HepG2 (cell line): Measurements from ENCODE around the gene BBLN. TPM values are rescaled to one million over a fixed set of nuclear protein-coding genes. Genes with fewer than 3 reads are reported as not detected.

ENCODE experiments used
- DNMT1 ChIP-seq: sonication (generic); formaldehyde crosslinking; IDR thresholded peaks from 2 replicates; pipeline ENCODE4 v1.5.1; 2020; ENCODE audit warnings: mild to moderate bottlenecking, missing genetic modification reagents
- KLF15 ChIP-seq: sonication (generic); formaldehyde crosslinking; IDR thresholded peaks from 2 replicates; pipeline ENCODE4 v1.8.1; 2023; ENCODE audit warnings: borderline replicate concordance, mild to moderate bottlenecking, inconsistent platforms, missing genetic modification reagents, mixed read lengths
- MLXIP ChIP-seq: sonication (generic); formaldehyde crosslinking; IDR thresholded peaks from 2 replicates; pipeline ENCODE4 v1.9.0; 2021; ENCODE audit warnings: missing genetic modification reagents, borderline replicate concordance
- PRMT3 ChIP-seq: sonication (generic); formaldehyde crosslinking; IDR thresholded peaks from 2 replicates; pipeline ENCODE4 v1.8.1; 2022; ENCODE audit warnings: low read depth, mild to moderate bottlenecking, moderate library complexity, missing genetic modification reagents, borderline replicate concordance
- RFXAP ChIP-seq: sonication (generic); formaldehyde crosslinking; IDR thresholded peaks from 2 replicates; pipeline ENCODE4 v1.4.0; 2020; ENCODE audit warnings: missing genetic modification reagents, borderline replicate concordance
- ZKSCAN1 ChIP-seq: fragments of 150-350 bp; IDR thresholded peaks from 2 replicates; pipeline ENCODE4 v1.6.1; 2014; ENCODE audit warnings: low read length
- ZNF670 ChIP-seq: sonication (generic); formaldehyde crosslinking; IDR thresholded peaks from 2 replicates; pipeline ENCODE4 v1.8.0; 2022; ENCODE audit warnings: mild to moderate bottlenecking, missing genetic modification reagents, borderline replicate concordance
- ZNF746 ChIP-seq: sonication (generic); formaldehyde crosslinking; IDR thresholded peaks from 2 replicates; pipeline ENCODE4 v1.8.0; 2022; ENCODE audit warnings: mild to moderate bottlenecking, missing genetic modification reagents
- ZNF749 ChIP-seq: sonication (generic); formaldehyde crosslinking; IDR thresholded peaks from 2 replicates; pipeline ENCODE4 v1.8.0; 2022; ENCODE audit warnings: mild to moderate bottlenecking, missing genetic modification reagents, moderate library complexity, borderline replicate concordance
- polyA plus RNA-seq, 8 experiments: library from polyadenylated mRNA; depleted of rRNA in 3 of 8; stranded (reverse) in 7 of 8; unstranded in 1 of 8; fragments of >200 nt; fragmentation: Illumina TruSeq in 4 of 8; extraction: Trizol in 4 of 8; gene quantifications; 2 replicates each; pipeline versions ENCODE4 v1.2.1 to v1.2.3, GENCODE V29; 2011 to 2016; ENCODE audit warnings: low read depth in 4 of 8, missing spikeins in 1 of 8, mixed read lengths in 1 of 8; ENCODE audit not compliant: insufficient read depth in 1 of 8
- total RNA-seq, 5 experiments: library from RNA; depleted of rRNA; stranded (reverse); fragments of >200 nt; fragmentation: Illumina TruSeq; extraction: Trizol; gene quantifications; 2 replicates each; pipeline ENCODE4 v1.2.3, GENCODE V29; 2016; ENCODE audit warnings: low read depth in 1 of 5
- TF ChIP-seq, protein P1 (sequence below): sonication (generic); formaldehyde crosslinking; IDR thresholded peaks from 2 replicates; pipeline ENCODE4 v1.4.0; 2020; ENCODE audit warnings: mild to moderate bottlenecking, missing genetic modification reagents
- TF ChIP-seq, protein P2 (sequence below): sonication (generic); formaldehyde crosslinking; IDR thresholded peaks from 2 replicates; pipeline ENCODE4 v1.4.0; 2020; ENCODE audit warnings: mild to moderate bottlenecking, missing genetic modification reagents

The BBLN gene
- total and polyA plus RNA-seq, 2 of the 13 experiments (the other 11 are each of a cell fraction or from before 2014, with no cell fraction given): 27.6 to 33.1 TPM

- TF ChIP-seq MLXIP (CRISPR knock-in tag) (no peak; the same call in 1 of the 2 replicates), RFXAP (CRISPR knock-in tag) (peak; percentile 85; the same call in 1 of the 2 replicates), ZNF749 (peak; percentile 66; the same call in 1 of the 2 replicates), DNMT1 (CRISPR knock-in tag) (no peak), KLF15 (CRISPR knock-in tag) (no peak), ZNF746 (peak; percentile 95), ZKSCAN1 (no peak), ZNF670 (CRISPR knock-in tag) (peak; percentile 99), PRMT3 (CRISPR knock-in tag) (no peak; the same call in 1 of the 2 replicates)
- TF ChIP-seq, protein P1, sequence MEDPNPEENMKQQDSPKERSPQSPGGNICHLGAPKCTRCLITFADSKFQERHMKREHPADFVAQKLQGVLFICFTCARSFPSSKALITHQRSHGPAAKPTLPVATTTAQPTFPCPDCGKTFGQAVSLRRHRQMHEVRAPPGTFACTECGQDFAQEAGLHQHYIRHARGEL: no peak
- TF ChIP-seq, protein P2, sequence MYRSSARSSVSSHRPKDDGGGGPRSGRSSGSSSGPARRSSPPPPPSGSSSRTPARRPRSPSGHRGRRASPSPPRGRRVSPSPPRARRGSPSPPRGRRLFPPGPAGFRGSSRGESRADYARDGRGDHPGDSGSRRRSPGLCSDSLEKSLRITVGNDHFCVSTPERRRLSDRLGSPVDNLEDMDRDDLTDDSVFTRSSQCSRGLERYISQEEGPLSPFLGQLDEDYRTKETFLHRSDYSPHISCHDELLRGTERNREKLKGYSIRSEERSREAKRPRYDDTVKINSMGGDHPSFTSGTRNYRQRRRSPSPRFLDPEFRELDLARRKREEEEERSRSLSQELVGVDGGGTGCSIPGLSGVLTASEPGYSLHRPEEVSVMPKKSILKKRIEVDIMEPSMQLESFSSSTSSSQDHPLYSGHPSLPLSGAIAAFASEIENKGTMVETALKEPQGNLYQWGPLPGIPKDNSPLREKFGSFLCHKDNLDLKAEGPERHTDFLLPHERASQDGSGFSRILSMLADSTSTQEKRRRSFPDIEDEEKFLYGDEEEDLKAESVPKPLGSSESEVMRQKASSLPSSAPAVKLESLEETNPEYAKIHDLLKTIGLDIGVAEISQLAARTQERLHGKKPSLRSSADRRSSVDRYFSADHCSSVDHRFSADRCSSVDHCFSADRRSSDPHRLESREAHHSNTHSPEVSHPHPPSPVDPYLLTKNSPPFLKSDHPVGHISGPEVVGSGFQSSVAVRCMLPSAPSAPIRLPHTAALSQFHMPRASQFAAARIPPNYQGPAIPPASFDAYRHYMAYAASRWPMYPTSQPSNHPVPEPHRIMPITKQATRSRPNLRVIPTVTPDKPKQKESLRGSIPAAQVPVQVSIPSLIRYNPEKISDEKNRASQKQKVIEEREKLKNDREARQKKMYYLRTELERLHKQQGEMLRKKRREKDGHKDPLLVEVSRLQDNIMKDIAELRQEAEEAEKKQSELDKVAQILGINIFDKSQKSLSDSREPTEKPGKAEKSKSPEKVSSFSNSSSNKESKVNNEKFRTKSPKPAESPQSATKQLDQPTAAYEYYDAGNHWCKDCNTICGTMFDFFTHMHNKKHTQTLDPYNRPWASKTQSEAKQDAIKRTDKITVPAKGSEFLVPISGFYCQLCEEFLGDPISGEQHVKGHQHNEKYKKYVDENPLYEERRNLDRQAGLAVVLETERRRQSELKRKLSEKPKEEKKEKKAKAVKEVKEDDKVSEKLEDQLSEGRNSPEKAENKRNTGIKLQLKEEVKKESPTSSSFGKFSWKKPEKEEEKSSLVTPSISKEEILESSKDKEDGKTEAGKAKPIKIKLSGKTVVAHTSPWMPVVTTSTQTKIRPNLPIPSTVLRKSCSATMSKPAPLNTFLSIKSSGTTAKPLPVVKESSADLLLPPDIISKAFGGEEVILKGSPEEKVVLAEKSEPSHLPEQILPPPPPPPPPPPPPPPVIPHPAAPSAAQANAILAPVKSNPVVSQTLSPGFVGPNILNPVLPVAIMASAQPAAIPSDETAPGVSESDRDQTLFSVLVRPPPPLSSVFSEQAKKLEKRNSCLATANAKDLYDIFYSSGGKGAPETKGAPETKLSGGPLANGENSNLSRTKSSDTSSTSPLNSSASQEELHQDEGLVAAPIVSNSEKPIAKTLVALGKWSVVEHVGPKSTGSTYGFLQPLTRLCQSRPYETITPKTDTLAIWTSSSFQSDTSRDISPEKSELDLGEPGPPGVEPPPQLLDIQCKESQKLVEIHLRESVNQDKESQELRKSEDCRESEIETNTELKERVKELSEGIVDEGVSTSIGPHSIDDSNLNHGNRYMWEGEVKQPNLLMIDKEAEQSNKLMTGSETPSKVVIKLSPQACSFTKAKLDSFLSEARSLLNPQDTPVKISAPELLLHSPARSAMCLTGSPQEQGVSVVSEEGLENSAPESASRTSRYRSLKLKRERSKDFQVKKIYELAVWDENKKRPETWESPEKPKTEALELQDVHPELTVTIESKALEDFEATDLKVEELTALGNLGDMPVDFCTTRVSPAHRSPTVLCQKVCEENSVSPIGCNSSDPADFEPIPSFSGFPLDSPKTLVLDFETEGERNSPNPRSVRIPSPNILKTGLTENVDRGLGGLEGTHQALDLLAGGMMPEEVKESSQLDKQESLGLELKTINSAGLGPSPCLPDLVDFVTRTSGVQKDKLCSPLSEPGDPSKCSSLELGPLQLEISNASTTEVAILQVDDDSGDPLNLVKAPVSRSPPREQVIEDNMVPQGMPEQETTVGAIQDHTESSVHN (CRISPR knock-in tag): peak; percentile 90
Observed at GRCh38 chr9:128115187-128116103, 44.6 kb upstream of the BBLN start (continued).
